Mesothelial cell of epicardium (in vitro differentiated cells): ENCODE results near the gene LRPPRC. TPM values are rescaled to one million over a fixed set of nuclear protein-coding genes. Genes with fewer than 3 reads are reported as not detected.
A peak's percentile ranks its signal among the peaks of the same experiment; 100 is the strongest.
"Not testable (repeated sequence)": the region's sequence is repeated elsewhere in the genome, so short reads cannot be mapped to it uniquely, and the experiment has no call there.

ENCODE experiments used
- DNase-seq, 2 experiments: peaks; one replicate each; pipeline ENCODE4 v3.0.0; 2021; ENCODE audit warnings: low spot score in 2 of 2; ENCODE audit not compliant: unreplicated experiment in 2 of 2
- H3K27ac Mint-ChIP-seq: 2 replicates; pipeline ENCODE4 v1.8.0; 2021; ENCODE audit warnings: mixed read lengths
- H3K27me3 Mint-ChIP-seq: 2 replicates; pipeline ENCODE4 v1.8.0; 2021; ENCODE audit warnings: low read depth, mixed read lengths
- H3K36me3 Mint-ChIP-seq: 2 replicates; pipeline ENCODE4 v1.8.0; 2021; ENCODE audit warnings: mixed read lengths
- H3K4me1 Mint-ChIP-seq: 2 replicates; pipeline ENCODE4 v1.8.0; 2021; ENCODE audit warnings: mixed read lengths
- H3K4me3 Mint-ChIP-seq: 2 replicates; pipeline ENCODE4 v1.8.0; 2021; ENCODE audit warnings: mild to moderate bottlenecking, moderate library complexity, mixed read lengths
- H3K9me3 Mint-ChIP-seq: 2 replicates; pipeline ENCODE4 v1.8.0; 2021; ENCODE audit warnings: mixed read lengths
- CTCF ChIP-seq: fragments of 200-600 bp; sonication (generic); IDR thresholded peaks from one replicate; pipeline ENCODE4 v1.5.0; 2021; ENCODE audit warnings: antibody characterized with exemption; ENCODE audit not compliant: unreplicated experiment
- total RNA-seq: library from RNA; stranded (reverse); gene quantifications from 3 replicates; pipeline ENCODE4 v1.2.1, GENCODE V29; 2021

LRPPRC gene
- total RNA-seq, 1 donor from 2014 or later: 99.9 TPM

- no peak for DNase-seq
- Mint-ChIP-seq H3K9me3 (no peaks in the 10 kb centered on the region), H3K27me3 (peaks cover 10% of the 10 kb centered on the region), H3K4me1 (no peaks in the 10 kb centered on the region), H3K4me3 (no peak overlapping the region), H3K36me3 (no peaks in the 10 kb centered on the region), H3K27ac (no peak overlapping the region)
- no peak for TF ChIP-seq CTCF
These were observed 41.4 kb upstream of the LRPPRC start for GRCh38 chr2:44037221-44037620.

GRCh38 chr2:44033947-44034346, 38.2 kb upstream of the LRPPRC start:
- Mint-ChIP-seq H3K9me3 (no peaks in the 10 kb centered on the region), H3K4me3 (no peak overlapping the region), H3K36me3 (no peaks in the 10 kb centered on the region), H3K27ac (no peak overlapping the region), H3K4me1 (no peaks in the 10 kb centered on the region), H3K27me3 (peaks cover 26% of the 10 kb centered on the region)
- DNase-seq: no peak
- TF ChIP-seq CTCF: no peak

DNA sequence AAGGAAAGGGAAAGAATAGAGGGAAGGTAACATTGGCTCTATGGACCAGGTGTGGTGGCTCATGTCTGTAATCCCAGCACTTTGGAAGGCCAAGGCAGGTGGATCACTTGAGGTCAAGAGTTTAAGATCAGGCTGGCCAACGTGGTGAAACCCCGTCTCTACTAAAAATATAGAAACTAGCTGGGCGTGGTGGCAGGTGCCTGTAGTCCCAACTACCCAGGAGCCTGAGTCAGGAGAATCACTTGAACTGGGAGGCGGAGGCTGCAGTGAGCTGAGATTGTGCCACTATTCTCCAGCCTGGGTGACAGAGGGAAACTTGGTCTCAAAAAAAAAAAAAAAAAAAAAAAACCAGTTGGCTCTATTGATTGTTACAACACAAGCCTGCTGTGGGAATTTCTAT, 31.3 kb upstream of the LRPPRC start:
- peaks cover 39% of the 10 kb centered on the region for H3K27me3 Mint-ChIP-seq
- not testable (repeated sequence) for DNase-seq, H3K36me3 Mint-ChIP-seq, H3K27ac Mint-ChIP-seq, H3K4me3 Mint-ChIP-seq, H3K9me3 Mint-ChIP-seq, H3K4me1 Mint-ChIP-seq

DNA sequence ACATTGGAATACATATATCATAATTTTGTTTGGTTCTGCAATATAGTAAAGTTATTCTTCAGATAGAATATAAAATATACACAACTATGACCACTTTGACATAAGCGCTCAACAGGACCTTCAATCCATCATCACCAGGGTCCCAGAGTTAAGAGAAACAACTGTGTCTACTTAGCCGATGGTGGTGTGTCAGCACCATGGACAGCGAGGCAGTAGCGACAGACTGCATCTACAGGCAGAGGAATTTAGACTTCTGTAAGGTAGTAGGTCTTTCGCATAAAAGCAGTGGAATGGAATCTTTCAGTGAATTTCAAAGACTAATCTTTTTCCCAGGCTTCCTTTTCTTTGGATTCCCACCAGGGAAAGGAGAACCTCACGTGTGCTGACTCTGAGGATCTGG, 20.5 kb upstream of the LRPPRC start:
- peak; percentile 59 to 74 for DNase-seq
- peaks cover 27% of the 10 kb centered on the region for H3K27me3 Mint-ChIP-seq
- H3K36me3 Mint-ChIP-seq: no peaks in the 10 kb centered on the region
- H3K4me3 Mint-ChIP-seq: no peak overlapping the region
- no peak for TF ChIP-seq CTCF
- H3K4me1 Mint-ChIP-seq: no peaks in the 10 kb centered on the region
- H3K9me3 Mint-ChIP-seq: no peaks in the 10 kb centered on the region
- H3K27ac Mint-ChIP-seq: no peak overlapping the region

- no peak for DNase-seq
- Mint-ChIP-seq H3K9me3 (no peaks in the 10 kb centered on the region), H3K4me1 (no peaks in the 10 kb centered on the region), H3K27me3 (peaks cover 35% of the 10 kb centered on the region), H3K36me3 (no peaks in the 10 kb centered on the region), H3K27ac (no peak overlapping the region), H3K4me3 (no peak overlapping the region)
- TF ChIP-seq CTCF: no peak
These were observed 19.4 kb upstream of the LRPPRC start for GRCh38 chr2:44015239-44015638.

- DNase-seq, H3K9me3 Mint-ChIP-seq, H3K36me3 Mint-ChIP-seq, H3K4me3 Mint-ChIP-seq, H3K27ac Mint-ChIP-seq, H3K4me1 Mint-ChIP-seq: not testable (repeated sequence)
- H3K27me3 Mint-ChIP-seq: peaks cover 53% of the 10 kb centered on the region
These were observed 17.4 kb upstream of the LRPPRC start for GRCh38 chr2:44013205-44013604.

- H3K4me1 Mint-ChIP-seq: no peaks in the 10 kb centered on the region
- H3K36me3 Mint-ChIP-seq: no peaks in the 10 kb centered on the region
- TF ChIP-seq CTCF: no peak
- no peak for DNase-seq
- H3K9me3 Mint-ChIP-seq: no peaks in the 10 kb centered on the region
- no peak overlapping the region for H3K4me3 Mint-ChIP-seq
- peaks cover 60% of the 10 kb centered on the region for H3K27me3 Mint-ChIP-seq
- H3K27ac Mint-ChIP-seq: no peak overlapping the region
These were observed 14.5 kb upstream of the LRPPRC start for GRCh38 chr2:44010266-44010665.
